Neural progenitor cell (in vitro differentiated cells): Measurements from ENCODE around the gene AJUBA.

Experiments used
- CTCF ChIP-seq: fragments of 200-600 bp; sonication (generic); IDR thresholded peaks from 2 replicates; pipeline ENCODE4 v1.5.1; 2017; ENCODE audit warnings: antibody characterized with exemption, mild to moderate bottlenecking
- EZH2 ChIP-seq: fragments of 200-600 bp; sonication (generic); IDR thresholded peaks from 2 replicates; pipeline ENCODE4 v1.6.1; 2017; ENCODE audit warnings: antibody characterized with exemption, mild to moderate bottlenecking, moderate library complexity
- EZH2phosphoT487 ChIP-seq: fragments of 200-600 bp; sonication (generic); IDR thresholded peaks from 2 replicates; pipeline ENCODE4 v1.6.1; 2017; ENCODE audit warnings: antibody characterized with exemption

GRCh38 chr14:22932146-22932545, 50.2 kb downstream of the AJUBA start:
- TF ChIP-seq CTCF (no peak), EZH2 (no peak), EZH2phosphoT487 (no peak)
